Astrocyte (in vitro differentiated cells and primary cell): ENCODE measurements around the gene CRBN.

Experiments
- CTCF ChIP-seq: IDR thresholded peaks from 2 replicates; pipeline ENCODE4 v1.5.1; 2011; ENCODE audit warnings: low read depth, mild to moderate bottlenecking, inconsistent platforms, low read length, moderate library complexity; ENCODE audit not compliant: insufficient read depth
- EZH2 ChIP-seq: IDR thresholded peaks from 2 replicates; pipeline ENCODE4 v1.6.1; 2012; ENCODE audit warnings: mild to moderate bottlenecking, low read length, inconsistent platforms; ENCODE audit not compliant: insufficient read depth

GRCh38 chr3:3209057-3209456, 29.6 kb upstream of the CRBN start:
- TF ChIP-seq CTCF = no peak
- TF ChIP-seq EZH2 = no peak
